ENCODE results near the gene MLLT3.

The MLLT3 gene

GRCh38 chr9:20351715-20352114, 270.6 kb downstream of the MLLT3 start:
- no peak overlapping the region for H3K27ac ChIP-seq (ENCODE audit: low read length)
- no peak overlapping the region for H2AFZ ChIP-seq (ENCODE audit: low read depth, low read length)
- H3K36me3 ChIP-seq (replicated peaks; ENCODE audit: low read depth, low read length), result no peaks in the 10 kb centered on the region
- no peak overlapping the region for H3K4me3 ChIP-seq (ENCODE audit: low read length)
- H3K9me3 ChIP-seq (ENCODE audit: insufficient read depth, low read length), result no peaks in the 10 kb centered on the region
- H3K4me2 ChIP-seq (ENCODE audit: low read length), result no peak overlapping the region
- H3K27me3 ChIP-seq (ENCODE audit: low read depth, low read length), result no peaks in the 10 kb centered on the region
- H4K20me1 ChIP-seq (ENCODE audit: insufficient read depth, low read length), result no peaks in the 10 kb centered on the region
- peaks cover 30% of the 10 kb centered on the region for H3K4me1 ChIP-seq (ENCODE audit: low read length)
- no peak overlapping the region for H3K9ac ChIP-seq (ENCODE audit: low read length)
- no peak for TF ChIP-seq EZH2phosphoT487 (IDR thresholded peaks at IDR 0.05; ENCODE audit: low read depth)
- no peak for TF ChIP-seq CTCF (IDR thresholded peaks at IDR 0.05; ENCODE audit: low read depth, low read length)
- no peaks in the 10 kb centered on the region for H3K79me2 ChIP-seq (ENCODE audit: low read length)

- peaks cover 20% of the 10 kb centered on the region for H3K4me1 ChIP-seq (ENCODE audit: low read length)
- no peaks in the 10 kb centered on the region for H3K79me2 ChIP-seq (ENCODE audit: low read length)
- H4K20me1 ChIP-seq (ENCODE audit: insufficient read depth, low read length), result no peaks in the 10 kb centered on the region
- TF ChIP-seq EZH2phosphoT487 (IDR thresholded peaks at IDR 0.05; ENCODE audit: low read depth), result no peak
- TF ChIP-seq CTCF (IDR thresholded peaks at IDR 0.05; ENCODE audit: low read depth, low read length), result no peak
- no peak overlapping the region for H3K4me2 ChIP-seq (ENCODE audit: low read length)
- no peak overlapping the region for H3K4me3 ChIP-seq (ENCODE audit: low read length)
- H3K36me3 ChIP-seq (replicated peaks; ENCODE audit: low read depth, low read length), result no peaks in the 10 kb centered on the region
- no peak overlapping the region for H3K27ac ChIP-seq (ENCODE audit: low read length)
- H3K9me3 ChIP-seq (ENCODE audit: insufficient read depth, low read length), result no peaks in the 10 kb centered on the region
- no peak overlapping the region for H2AFZ ChIP-seq (ENCODE audit: low read depth, low read length)
- H3K27me3 ChIP-seq (ENCODE audit: low read depth, low read length), result no peaks in the 10 kb centered on the region
- no peak overlapping the region for H3K9ac ChIP-seq (ENCODE audit: low read length)
These were observed 272.7 kb downstream of the MLLT3 start for GRCh38 chr9:20349568-20349967.

GRCh38 chr9:20343325-20343724, 279.0 kb downstream of the MLLT3 start:
- H3K27me3 ChIP-seq (ENCODE audit: low read depth, low read length), result no peaks in the 10 kb centered on the region
- H3K36me3 ChIP-seq (replicated peaks; ENCODE audit: low read depth, low read length), result no peaks in the 10 kb centered on the region
- TF ChIP-seq EZH2phosphoT487 (IDR thresholded peaks at IDR 0.05; ENCODE audit: low read depth) (no peak), CTCF (IDR thresholded peaks at IDR 0.05; ENCODE audit: low read depth, low read length) (no peak)
- no peak overlapping the region for H3K27ac ChIP-seq (ENCODE audit: low read length)
- no peak overlapping the region for H2AFZ ChIP-seq (ENCODE audit: low read depth, low read length)
- H3K4me1 ChIP-seq (ENCODE audit: low read length), result no peaks in the 10 kb centered on the region
- no peaks in the 10 kb centered on the region for H3K79me2 ChIP-seq (ENCODE audit: low read length)
- H3K9me3 ChIP-seq (ENCODE audit: insufficient read depth, low read length), result no peaks in the 10 kb centered on the region
- H3K9ac ChIP-seq (ENCODE audit: low read length), result no peak overlapping the region
- no peaks in the 10 kb centered on the region for H4K20me1 ChIP-seq (ENCODE audit: insufficient read depth, low read length)
- H3K4me3 ChIP-seq (ENCODE audit: low read length), result no peak overlapping the region
- H3K4me2 ChIP-seq (ENCODE audit: low read length), result no peak overlapping the region

- Histone ChIP-seq H3K36me3 (replicated peaks; ENCODE audit: low read depth, low read length) (no peaks in the 10 kb centered on the region), H3K4me2 (ENCODE audit: low read length) (no peak overlapping the region), H3K4me1 (ENCODE audit: low read length) (no peaks in the 10 kb centered on the region), H3K4me3 (ENCODE audit: low read length) (no peak overlapping the region), H3K79me2 (ENCODE audit: low read length) (no peaks in the 10 kb centered on the region), H3K9me3 (ENCODE audit: insufficient read depth, low read length) (no peaks in the 10 kb centered on the region), H3K9ac (ENCODE audit: low read length) (no peak overlapping the region), H4K20me1 (ENCODE audit: insufficient read depth, low read length) (no peaks in the 10 kb centered on the region), H3K27ac (ENCODE audit: low read length) (no peak overlapping the region), H2AFZ (ENCODE audit: low read depth, low read length) (no peak overlapping the region), H3K27me3 (ENCODE audit: low read depth, low read length) (no peaks in the 10 kb centered on the region)
- TF ChIP-seq CTCF (IDR thresholded peaks at IDR 0.05; ENCODE audit: low read depth, low read length) (no peak), EZH2phosphoT487 (IDR thresholded peaks at IDR 0.05; ENCODE audit: low read depth) (no peak)
These were observed 281.8 kb downstream of the MLLT3 start for GRCh38 chr9:20340511-20340861.

Data from OCI-LY3 (cell line).